Stimulated activated CD8-positive, alpha-beta memory T cell treated with anti-CD3 and anti-CD28 coated beads, Interleukin-12 subunit alpha, Interleukin-12 subunit beta, amount 100 ng/mL, for 24 hours (primary cell): ENCODE measurements around the gene KRTAP12-4.
"Not testable (repeated sequence)": the region's sequence is repeated elsewhere in the genome, so short reads cannot be mapped to it uniquely, and the experiment has no call there.

Experiments used
- DNase-seq: peaks from one replicate; pipeline ENCODE4 v3.0.0-alpha.2; 2020; ENCODE audit errors: extremely low read depth

Gene KRTAP12-4

GRCh38 chr21:44656868-44657267 is 2.4 kb upstream of the KRTAP12-4 start:
- DNase-seq, result no peak

GRCh38 chr21:44653656-44654575 is 543 bp downstream of the KRTAP12-4 start:
- DNase-seq, result no peak

- DNase-seq, result no peak
Measured at GRCh38 chr21:44653123-44653522, 1.3 kb downstream of the KRTAP12-4 start.

GRCh38 chr21:44650973-44651675 is 3.3 kb downstream of the KRTAP12-4 start:
- DNase-seq, result no peak

GRCh38 chr21:44650265-44650972 is 4.0 kb downstream of the KRTAP12-4 start:
- no peak for DNase-seq

GRCh38 chr21:44649521-44650100 is 4.8 kb downstream of the KRTAP12-4 start:
- no peak for DNase-seq

GRCh38 chr21:44648557-44649311 is 5.7 kb downstream of the KRTAP12-4 start:
- DNase-seq, result no peak

- no peak for DNase-seq
Measured at GRCh38 chr21:44647222-44647552, 7.3 kb downstream of the KRTAP12-4 start.

GRCh38 chr21:44646366-44647221 is 7.9 kb downstream of the KRTAP12-4 start, which contains the start of gene KRTAP10-11:
TSS of gene KRTAP10-11 (plus strand) at chr21:44646414. CDS start at chr21:44646459, 45 bp downstream.
- not testable (repeated sequence) for DNase-seq

- no peak for DNase-seq
Measured at GRCh38 chr21:44644878-44645277, 9.6 kb downstream of the KRTAP12-4 start.

- DNase-seq, result no peak
Measured at GRCh38 chr21:44643741-44644310, 10.6 kb downstream of the KRTAP12-4 start.

GRCh38 chr21:44640761-44641160 is 13.7 kb downstream of the KRTAP12-4 start:
- DNase-seq, result no peak

GRCh38 chr21:44639331-44639655 is 15.2 kb downstream of the KRTAP12-4 start:
- no peak for DNase-seq

GRCh38 chr21:44638506-44639330 is 15.7 kb downstream of the KRTAP12-4 start:
- not testable (repeated sequence) for DNase-seq

GRCh38 chr21:44637851-44638348 is 16.6 kb downstream of the KRTAP12-4 start:
- DNase-seq, result not testable (repeated sequence)

GRCh38 chr21:44637018-44637850 is 17.2 kb downstream of the KRTAP12-4 start, which contains the start of gene KRTAP10-10:
TSS of gene KRTAP10-10 (plus strand) at chr21:44637356. CDS start at chr21:44637418, 62 bp downstream.
- DNase-seq, result no peak

GRCh38 chr21:44636209-44637017 is 18.0 kb downstream of the KRTAP12-4 start:
- no peak for DNase-seq
